H1 (cell line): ENCODE data around the gene ARMC10. TPM values are rescaled to one million over a fixed set of nuclear protein-coding genes. Genes with fewer than 3 reads are reported as not detected.
A peak's percentile ranks its signal among the peaks of the same experiment; 100 is the strongest.

Source experiments
- CTCF ChIA-PET: fragments of 300-600 bp; sonication (Branson Sonifier 250); formaldehyde crosslinking; loops from one replicate; lab custom pipeline; 2021; ENCODE audit not compliant: partially characterized antibody; lab: Charles Lee
- POLR2A ChIA-PET: fragments of 300-600 bp; sonication (Branson Sonifier 250); formaldehyde crosslinking; loops from one replicate; lab custom pipeline; 2021; ENCODE audit warnings: inconsistent platforms; ENCODE audit not compliant: partially characterized antibody; lab: Charles Lee
- DNase-seq, 2 experiments: peaks; one replicate each; pipeline versions ENCODE4 v3.0.0 to v3.0.0-alpha.2; 2010 to 2022; ENCODE audit warnings: low spot score in 2 of 2, low read depth in 1 of 2, mixed read lengths in 1 of 2
- FAIRE-seq: peaks from 2 replicates; lab custom pipeline; 2011; peaks lifted over from hg19 to GRCh38; lab: Jason Lieb, UNC
- H2AFZ ChIP-seq: 2 replicates; pipeline ENCODE4 v1.8.1; 2012; ENCODE audit warnings: low read length, inconsistent platforms
- H2AK5ac ChIP-seq: 2 replicates; pipeline ENCODE4 v1.6.1; 2013; ENCODE audit warnings: low read depth, low read length
- H2BK120ac ChIP-seq: replicated peaks from 2 replicates; pipeline ENCODE3; 2013; ENCODE audit warnings: low read depth, low read length, inconsistent platforms
- H2BK12ac ChIP-seq: 2 replicates; pipeline ENCODE4 v1.6.1; 2013; ENCODE audit warnings: low read depth, low read length
- H2BK15ac ChIP-seq: 2 replicates; pipeline ENCODE4 v1.6.1; 2013; ENCODE audit warnings: low read length
- H2BK20ac ChIP-seq: 2 replicates; pipeline ENCODE4 v1.6.1; 2013; ENCODE audit warnings: low read length
- H2BK5ac ChIP-seq: 2 replicates; pipeline ENCODE4 v1.6.1; 2013; ENCODE audit warnings: low read depth, low read length
- H3K14ac ChIP-seq: 2 replicates; pipeline ENCODE4 v1.6.1; 2013; ENCODE audit warnings: inconsistent platforms; ENCODE audit not compliant: insufficient read length
- H3K18ac ChIP-seq: 2 replicates; pipeline ENCODE4 v1.6.1; 2013; ENCODE audit warnings: low read length; ENCODE audit errors: extremely low read depth
- H3K23ac ChIP-seq: 2 replicates; pipeline ENCODE4 v1.6.1; 2013; ENCODE audit warnings: inconsistent platforms; ENCODE audit not compliant: insufficient read length
- H3K23me2 ChIP-seq: 2 replicates; pipeline ENCODE4 v1.6.1; 2013; ENCODE audit warnings: low read depth, low read length
- H3K27ac ChIP-seq: 2 replicates; pipeline ENCODE4 v1.6.1; 2011; ENCODE audit warnings: low read depth, low read length, inconsistent platforms
- H3K27me3 ChIP-seq, 4 experiments: replicated peaks in 1 of 4; 1 replicate in 1 of 4; 2 replicates in 3 of 4; pipeline versions ENCODE4 v1.6.1 to v1.8.1; 2011 to 2013; ENCODE audit warnings: low read length in 3 of 4, mild to moderate bottlenecking in 3 of 4, inconsistent platforms in 2 of 4, mixed read lengths in 2 of 4, moderate library complexity in 1 of 4; ENCODE audit not compliant: control insufficient read depth in 3 of 4, insufficient read depth in 3 of 4; ENCODE audit errors: extremely low read depth in 1 of 4
- H3K36me3 ChIP-seq, 4 experiments: 2 replicates each; pipeline versions ENCODE4 v1.6.1 to v1.8.1; 2011 to 2013; ENCODE audit warnings: mild to moderate bottlenecking in 4 of 4, low read length in 3 of 4, moderate library complexity in 2 of 4, control low read depth in 1 of 4, inconsistent platforms in 1 of 4; ENCODE audit not compliant: insufficient read depth in 4 of 4, control insufficient read depth in 2 of 4
- H3K4ac ChIP-seq: replicated peaks from 2 replicates; pipeline ENCODE3; 2013; ENCODE audit warnings: low read length, low read depth, mixed read lengths, inconsistent platforms; ENCODE audit not compliant: insufficient read length
- H3K4me1 ChIP-seq, 4 experiments: replicated peaks in 1 of 4; 1 replicate in 1 of 4; 2 replicates in 3 of 4; pipeline versions ENCODE4 v1.6.1 to v1.8.1; 2011 to 2013; ENCODE audit warnings: low read length in 3 of 4, inconsistent platforms in 2 of 4, mixed read lengths in 1 of 4; ENCODE audit not compliant: insufficient read depth in 4 of 4, control insufficient read depth in 3 of 4
- H3K4me2 ChIP-seq, 2 experiments: 2 replicates each; pipeline versions ENCODE4 v1.6.1 to v1.8.1; 2011 to 2013; ENCODE audit warnings: low read depth in 2 of 2, low read length in 2 of 2, control low read depth in 1 of 2, inconsistent platforms in 1 of 2, mild to moderate bottlenecking in 1 of 2; ENCODE audit not compliant: insufficient read depth in 1 of 2
- H3K4me3 ChIP-seq, 4 experiments: fragments of 200-600, 300-600 bp in 1 of 4; sonication (generic), shearing (Covaris generic), sonication (Bioruptor Twin) in 1 of 4; 2 replicates each; pipeline versions ENCODE4 v1.5.1 to v1.8.1; 2011 to 2016; ENCODE audit warnings: low read length in 4 of 4, low read depth in 3 of 4, control low read depth in 2 of 4, inconsistent platforms in 2 of 4, mild to moderate bottlenecking in 2 of 4, mixed read lengths in 1 of 4, moderate library complexity in 1 of 4; ENCODE audit not compliant: insufficient read depth in 2 of 4; ENCODE audit errors: extremely low read depth in 1 of 4
- H3K56ac ChIP-seq: replicated peaks from 2 replicates; pipeline ENCODE3; 2013; ENCODE audit warnings: low read depth, mild to moderate bottlenecking, mixed read lengths, low read length, inconsistent platforms; ENCODE audit not compliant: insufficient read length
- H3K79me1 ChIP-seq: 2 replicates; pipeline ENCODE4 v1.6.1; 2013; ENCODE audit warnings: low read depth, low read length, control low read depth
- H3K79me2 ChIP-seq, 2 experiments: 2 replicates each; pipeline versions ENCODE4 v1.6.1 to v1.8.1; 2012 to 2013; ENCODE audit warnings: low read length in 2 of 2, mild to moderate bottlenecking in 2 of 2, inconsistent platforms in 1 of 2; ENCODE audit not compliant: insufficient read depth in 2 of 2, control insufficient read depth in 1 of 2
- H3K9ac ChIP-seq, 4 experiments: replicated peaks in 1 of 4; 1 replicate in 1 of 4; 2 replicates in 3 of 4; pipeline versions ENCODE4 v1.6.1 to v1.8.1; 2011 to 2013; ENCODE audit warnings: low read depth in 3 of 4, low read length in 3 of 4, control low read depth in 2 of 4, mild to moderate bottlenecking in 2 of 4, moderate library complexity in 2 of 4, inconsistent platforms in 1 of 4; ENCODE audit errors: extremely low read depth in 1 of 4
- H3K9me3 ChIP-seq, 2 experiments: 2 replicates each; pipeline versions ENCODE4 v1.6.1 to v1.8.1; 2012 to 2013; ENCODE audit warnings: mild to moderate bottlenecking in 2 of 2, moderate library complexity in 2 of 2, control low read depth in 1 of 2, inconsistent platforms in 1 of 2, low read depth in 1 of 2, low read length in 1 of 2, mixed read lengths in 1 of 2; ENCODE audit not compliant: insufficient read depth in 2 of 2
- H4K20me1 ChIP-seq, 2 experiments: replicated peaks in 1 of 2; 2 replicates each; pipeline versions ENCODE3 to v1.8.1; 2011 to 2013; ENCODE audit warnings: inconsistent platforms in 2 of 2, low read length in 2 of 2, mild to moderate bottlenecking in 1 of 2; ENCODE audit not compliant: insufficient read depth in 2 of 2, control insufficient read depth in 1 of 2
- H4K5ac ChIP-seq: 2 replicates; pipeline ENCODE4 v1.6.1; 2013; ENCODE audit warnings: low read length, low read depth, mixed read lengths, inconsistent platforms; ENCODE audit not compliant: insufficient read length
- H4K8ac ChIP-seq: 2 replicates; pipeline ENCODE4 v1.8.0; 2013; ENCODE audit warnings: mild to moderate bottlenecking, moderate library complexity, low read length, inconsistent platforms; ENCODE audit not compliant: insufficient read depth; ENCODE audit errors: extremely low read depth
- H4K91ac ChIP-seq: replicated peaks from 2 replicates; pipeline ENCODE3; 2013; ENCODE audit warnings: low read length, mixed read lengths, inconsistent platforms; ENCODE audit not compliant: insufficient read length
- CTCF ChIP-seq, 3 experiments: IDR thresholded peaks; 1 replicate in 2 of 3; 2 replicates in 1 of 3; pipeline versions ENCODE4 v1.5.1 to v1.6.1; 2011; ENCODE audit warnings: low read length in 3 of 3, mild to moderate bottlenecking in 3 of 3, inconsistent platforms in 2 of 3, low read depth in 1 of 3, moderate library complexity in 1 of 3; ENCODE audit not compliant: insufficient read depth in 1 of 3; ENCODE audit errors: control extremely low read depth in 1 of 3
- RAD21 ChIP-seq, 2 experiments: IDR thresholded peaks in 1 of 2; conservative IDR thresholded peaks in 1 of 2; 2 replicates each; pipeline ENCODE4 v1.6.1; 2011; ENCODE audit warnings: low read depth in 2 of 2, low read length in 2 of 2, improper control_type of control experiment in 1 of 2, inconsistent platforms in 1 of 2, mild to moderate bottlenecking in 1 of 2, moderate library complexity in 1 of 2
- TCF12 ChIP-seq: IDR thresholded peaks from 2 replicates; pipeline ENCODE4 v1.6.1; 2011; ENCODE audit warnings: low read depth, mild to moderate bottlenecking, low read length
- WGBS, 2 experiments: shearing (Covaris generic) in 1 of 2; methylation state at CpG; one replicate each; pipeline versions ENCODE4 v1.1.6 to v1.1.7; 2013 to 2015; ENCODE audit warnings: low lambda C conversion rate in 2 of 2, mixed read lengths in 2 of 2, inconsistent platforms in 1 of 2, low coverage in 1 of 2, missing lambda C conversion rate in 1 of 2; ENCODE audit not compliant: insufficient replicate concordance in 2 of 2, insufficient coverage in 1 of 2, insufficient read length in 1 of 2; ENCODE audit errors: extremely low coverage in 1 of 2, missing lambda C conversion rate in 1 of 2; 5-methylcytosine and 5-hydroxymethylcytosine counted together
- polyA plus RNA-seq, 7 experiments: library from polyadenylated mRNA; depleted of rRNA in 3 of 7; stranded (reverse) in 5 of 7; unstranded in 2 of 7; fragments of >200 nt in 5 of 7; fragments of 200-250 nt in 2 of 7; gene quantifications; 1 replicate in 5 of 7; 2 replicates in 1 of 7; 4 replicates in 1 of 7; pipeline versions ENCODE4 v1.2.1 to v1.2.3, GENCODE V29; 2011 to 2013; ENCODE audit warnings: missing spikeins in 2 of 7, mixed read lengths in 2 of 7
- total RNA-seq: library from RNA; stranded (reverse); fragmentation: NEBNext Ultra II Directional; extraction: Animal tissue kit (Norgen Biotek cat#: 25700); gene quantifications from 2 replicates; pipeline ENCODE4 v1.2.1, GENCODE V29; 2021

Gene ARMC10
- total and polyA plus RNA-seq, 2 of the 8 experiments (the other 6 are each of a cell fraction or from before 2014, with no cell fraction given): 16.4 to 44.3 TPM

GRCh38 chr7:103063895-103064294 lies 11.0 kb upstream of the ARMC10 start:
- Histone ChIP-seq H4K91ac (no peak overlapping the region), H3K79me1 (no peaks in the 10 kb centered on the region), H3K9ac (no peak overlapping the region), H3K23ac (no peak overlapping the region), H3K27me3 (no peaks in the 10 kb centered on the region), H3K14ac (no peak overlapping the region), H3K23me2 (no peaks in the 10 kb centered on the region), H3K4ac (no peak overlapping the region), H3K4me3 (no peak overlapping the region), H4K20me1 (no peaks in the 10 kb centered on the region), H2BK15ac (no peak overlapping the region), H3K56ac (no peak overlapping the region), H2AFZ (no peak overlapping the region), H4K8ac (no peak overlapping the region), H2BK12ac (no peak overlapping the region), H3K4me1 (no peaks in the 10 kb centered on the region; a peak in 1 of 7 replicates), H4K5ac (no peak overlapping the region), H3K36me3 (no peaks in the 10 kb centered on the region; a peak in 1 of 8 replicates), H3K9me3 (peaks cover 0 to 11% of the 10 kb centered on the region in 2 experiments; a peak in 2 of 4 replicates), H3K4me2 (no peak overlapping the region), H3K27ac (no peak overlapping the region), H3K18ac (no peak overlapping the region), H2AK5ac (no peak overlapping the region), H2BK5ac (no peak overlapping the region), H3K79me2 (no peaks in the 10 kb centered on the region), H2BK20ac (no peak overlapping the region), H2BK120ac (no peak overlapping the region)
- FAIRE-seq: no peak
- TF ChIP-seq CTCF (IDR thresholded peaks at IDR 0.05; ENCODE audit: control extremely low read depth in 1 of 3, insufficient read depth in 1 of 3, low read depth in 1 of 3, low read length in 3 of 3) (peak in 2 of 3 experiments; percentile 29 to 43; a peak in 2 of 4 replicates), RAD21 (IDR thresholded peaks at IDR 0.05 in 1 of 2, conservative IDR thresholded peaks at IDR 0.05 in 1 of 2; ENCODE audit: low read depth in 2 of 2, low read length in 2 of 2) (peak; percentile 10 to 22; a peak in 1 of 4 replicates), TCF12 (no peak)
- ChIA-PET POLR2A (interaction anchor here (1.5 kb wide), 1 partner anchor 11 kb away, joined by 3 read pairs; the partner anchor contains the start of genes ARMC10 and FBXL13), CTCF (interaction anchor here (0.8 to 1.2 kb wide), 4 partner anchors 11 to 231 kb away, joined by 3 to 5 read pairs (median 3); partner anchors contain the start of genes ARMC10 and FBXL13)
- 86% methylated on average over 3 of the region's 3 CpGs; no CpG with 5 or more reads in 1 of the 2 experiments for WGBS, 2 experiments
- DNase-seq: no peak
